H1 (cell line): ENCODE data around the gene UFSP1. TPM values are rescaled to one million over a fixed set of nuclear protein-coding genes. Genes with fewer than 3 reads are reported as not detected.
A peak's percentile ranks its signal among the peaks of the same experiment; 100 is the strongest.

Experiments used
- CTCF ChIA-PET: fragments of 300-600 bp; sonication (Branson Sonifier 250); formaldehyde crosslinking; loops from one replicate; lab custom pipeline; 2021; ENCODE audit not compliant: partially characterized antibody; lab: Charles Lee
- POLR2A ChIA-PET: fragments of 300-600 bp; sonication (Branson Sonifier 250); formaldehyde crosslinking; loops from one replicate; lab custom pipeline; 2021; ENCODE audit warnings: inconsistent platforms; ENCODE audit not compliant: partially characterized antibody; lab: Charles Lee
- DNase-seq, 2 experiments: peaks; one replicate each; pipeline versions ENCODE4 v3.0.0 to v3.0.0-alpha.2; 2010 to 2022; ENCODE audit warnings: low spot score in 2 of 2, low read depth in 1 of 2, mixed read lengths in 1 of 2
- FAIRE-seq: peaks from 2 replicates; lab custom pipeline; 2011; peaks lifted over from hg19 to GRCh38; lab: Jason Lieb, UNC
- H2AFZ ChIP-seq: 2 replicates; pipeline ENCODE4 v1.8.1; 2012; ENCODE audit warnings: low read length, inconsistent platforms
- H2AK5ac ChIP-seq: 2 replicates; pipeline ENCODE4 v1.6.1; 2013; ENCODE audit warnings: low read depth, low read length
- H2BK120ac ChIP-seq: replicated peaks from 2 replicates; pipeline ENCODE3; 2013; ENCODE audit warnings: low read depth, low read length, inconsistent platforms
- H2BK12ac ChIP-seq: 2 replicates; pipeline ENCODE4 v1.6.1; 2013; ENCODE audit warnings: low read depth, low read length
- H2BK15ac ChIP-seq: 2 replicates; pipeline ENCODE4 v1.6.1; 2013; ENCODE audit warnings: low read length
- H2BK20ac ChIP-seq: 2 replicates; pipeline ENCODE4 v1.6.1; 2013; ENCODE audit warnings: low read length
- H2BK5ac ChIP-seq: 2 replicates; pipeline ENCODE4 v1.6.1; 2013; ENCODE audit warnings: low read depth, low read length
- H3K14ac ChIP-seq: 2 replicates; pipeline ENCODE4 v1.6.1; 2013; ENCODE audit warnings: inconsistent platforms; ENCODE audit not compliant: insufficient read length
- H3K18ac ChIP-seq: 2 replicates; pipeline ENCODE4 v1.6.1; 2013; ENCODE audit warnings: low read length; ENCODE audit errors: extremely low read depth
- H3K23ac ChIP-seq: 2 replicates; pipeline ENCODE4 v1.6.1; 2013; ENCODE audit warnings: inconsistent platforms; ENCODE audit not compliant: insufficient read length
- H3K23me2 ChIP-seq: 2 replicates; pipeline ENCODE4 v1.6.1; 2013; ENCODE audit warnings: low read depth, low read length
- H3K27ac ChIP-seq: 2 replicates; pipeline ENCODE4 v1.6.1; 2011; ENCODE audit warnings: low read depth, low read length, inconsistent platforms
- H3K27me3 ChIP-seq, 4 experiments: replicated peaks in 1 of 4; 1 replicate in 1 of 4; 2 replicates in 3 of 4; pipeline versions ENCODE4 v1.6.1 to v1.8.1; 2011 to 2013; ENCODE audit warnings: low read length in 3 of 4, mild to moderate bottlenecking in 3 of 4, inconsistent platforms in 2 of 4, mixed read lengths in 2 of 4, moderate library complexity in 1 of 4; ENCODE audit not compliant: control insufficient read depth in 3 of 4, insufficient read depth in 3 of 4; ENCODE audit errors: extremely low read depth in 1 of 4
- H3K36me3 ChIP-seq, 4 experiments: 2 replicates each; pipeline versions ENCODE4 v1.6.1 to v1.8.1; 2011 to 2013; ENCODE audit warnings: mild to moderate bottlenecking in 4 of 4, low read length in 3 of 4, moderate library complexity in 2 of 4, control low read depth in 1 of 4, inconsistent platforms in 1 of 4; ENCODE audit not compliant: insufficient read depth in 4 of 4, control insufficient read depth in 2 of 4
- H3K4ac ChIP-seq: replicated peaks from 2 replicates; pipeline ENCODE3; 2013; ENCODE audit warnings: low read length, low read depth, mixed read lengths, inconsistent platforms; ENCODE audit not compliant: insufficient read length
- H3K4me1 ChIP-seq, 4 experiments: replicated peaks in 1 of 4; 1 replicate in 1 of 4; 2 replicates in 3 of 4; pipeline versions ENCODE4 v1.6.1 to v1.8.1; 2011 to 2013; ENCODE audit warnings: low read length in 3 of 4, inconsistent platforms in 2 of 4, mixed read lengths in 1 of 4; ENCODE audit not compliant: insufficient read depth in 4 of 4, control insufficient read depth in 3 of 4
- H3K4me2 ChIP-seq, 2 experiments: 2 replicates each; pipeline versions ENCODE4 v1.6.1 to v1.8.1; 2011 to 2013; ENCODE audit warnings: low read depth in 2 of 2, low read length in 2 of 2, control low read depth in 1 of 2, inconsistent platforms in 1 of 2, mild to moderate bottlenecking in 1 of 2; ENCODE audit not compliant: insufficient read depth in 1 of 2
- H3K4me3 ChIP-seq, 4 experiments: fragments of 200-600, 300-600 bp in 1 of 4; sonication (generic), shearing (Covaris generic), sonication (Bioruptor Twin) in 1 of 4; 2 replicates each; pipeline versions ENCODE4 v1.5.1 to v1.8.1; 2011 to 2016; ENCODE audit warnings: low read length in 4 of 4, low read depth in 3 of 4, control low read depth in 2 of 4, inconsistent platforms in 2 of 4, mild to moderate bottlenecking in 2 of 4, mixed read lengths in 1 of 4, moderate library complexity in 1 of 4; ENCODE audit not compliant: insufficient read depth in 2 of 4; ENCODE audit errors: extremely low read depth in 1 of 4
- H3K56ac ChIP-seq: replicated peaks from 2 replicates; pipeline ENCODE3; 2013; ENCODE audit warnings: low read depth, mild to moderate bottlenecking, mixed read lengths, low read length, inconsistent platforms; ENCODE audit not compliant: insufficient read length
- H3K79me1 ChIP-seq: 2 replicates; pipeline ENCODE4 v1.6.1; 2013; ENCODE audit warnings: low read depth, low read length, control low read depth
- H3K79me2 ChIP-seq, 2 experiments: 2 replicates each; pipeline versions ENCODE4 v1.6.1 to v1.8.1; 2012 to 2013; ENCODE audit warnings: low read length in 2 of 2, mild to moderate bottlenecking in 2 of 2, inconsistent platforms in 1 of 2; ENCODE audit not compliant: insufficient read depth in 2 of 2, control insufficient read depth in 1 of 2
- H3K9ac ChIP-seq, 4 experiments: replicated peaks in 1 of 4; 1 replicate in 1 of 4; 2 replicates in 3 of 4; pipeline versions ENCODE4 v1.6.1 to v1.8.1; 2011 to 2013; ENCODE audit warnings: low read depth in 3 of 4, low read length in 3 of 4, control low read depth in 2 of 4, mild to moderate bottlenecking in 2 of 4, moderate library complexity in 2 of 4, inconsistent platforms in 1 of 4; ENCODE audit errors: extremely low read depth in 1 of 4
- H3K9me3 ChIP-seq, 2 experiments: 2 replicates each; pipeline versions ENCODE4 v1.6.1 to v1.8.1; 2012 to 2013; ENCODE audit warnings: mild to moderate bottlenecking in 2 of 2, moderate library complexity in 2 of 2, control low read depth in 1 of 2, inconsistent platforms in 1 of 2, low read depth in 1 of 2, low read length in 1 of 2, mixed read lengths in 1 of 2; ENCODE audit not compliant: insufficient read depth in 2 of 2
- H4K20me1 ChIP-seq, 2 experiments: replicated peaks in 1 of 2; 2 replicates each; pipeline versions ENCODE3 to v1.8.1; 2011 to 2013; ENCODE audit warnings: inconsistent platforms in 2 of 2, low read length in 2 of 2, mild to moderate bottlenecking in 1 of 2; ENCODE audit not compliant: insufficient read depth in 2 of 2, control insufficient read depth in 1 of 2
- H4K5ac ChIP-seq: 2 replicates; pipeline ENCODE4 v1.6.1; 2013; ENCODE audit warnings: low read length, low read depth, mixed read lengths, inconsistent platforms; ENCODE audit not compliant: insufficient read length
- H4K8ac ChIP-seq: 2 replicates; pipeline ENCODE4 v1.8.0; 2013; ENCODE audit warnings: mild to moderate bottlenecking, moderate library complexity, low read length, inconsistent platforms; ENCODE audit not compliant: insufficient read depth; ENCODE audit errors: extremely low read depth
- H4K91ac ChIP-seq: replicated peaks from 2 replicates; pipeline ENCODE3; 2013; ENCODE audit warnings: low read length, mixed read lengths, inconsistent platforms; ENCODE audit not compliant: insufficient read length
- CTBP2 ChIP-seq: IDR thresholded peaks from 2 replicates; pipeline ENCODE4 v1.7.0; 2011; ENCODE audit warnings: borderline replicate concordance, mild to moderate bottlenecking, moderate library complexity, mixed read lengths, low read length; ENCODE audit not compliant: insufficient read depth, insufficient read length
- KDM1A ChIP-seq: fragments of 200-600, 300-600 bp; sonication (generic); IDR thresholded peaks from 2 replicates; pipeline ENCODE4 v1.7.1; 2016; ENCODE audit warnings: mild to moderate bottlenecking, low read length, borderline replicate concordance
- WGBS, 2 experiments: shearing (Covaris generic) in 1 of 2; methylation state at CpG; one replicate each; pipeline versions ENCODE4 v1.1.6 to v1.1.7; 2013 to 2015; ENCODE audit warnings: low lambda C conversion rate in 2 of 2, mixed read lengths in 2 of 2, inconsistent platforms in 1 of 2, low coverage in 1 of 2, missing lambda C conversion rate in 1 of 2; ENCODE audit not compliant: insufficient replicate concordance in 2 of 2, insufficient coverage in 1 of 2, insufficient read length in 1 of 2; ENCODE audit errors: extremely low coverage in 1 of 2, missing lambda C conversion rate in 1 of 2; 5-methylcytosine and 5-hydroxymethylcytosine counted together
- polyA plus RNA-seq, 7 experiments: library from polyadenylated mRNA; depleted of rRNA in 3 of 7; stranded (reverse) in 5 of 7; unstranded in 2 of 7; fragments of >200 nt in 5 of 7; fragments of 200-250 nt in 2 of 7; gene quantifications; 1 replicate in 5 of 7; 2 replicates in 1 of 7; 4 replicates in 1 of 7; pipeline versions ENCODE4 v1.2.1 to v1.2.3, GENCODE V29; 2011 to 2013; ENCODE audit warnings: missing spikeins in 2 of 7, mixed read lengths in 2 of 7
- total RNA-seq: library from RNA; stranded (reverse); fragmentation: NEBNext Ultra II Directional; extraction: Animal tissue kit (Norgen Biotek cat#: 25700); gene quantifications from 2 replicates; pipeline ENCODE4 v1.2.1, GENCODE V29; 2021

The UFSP1 gene
- total and polyA plus RNA-seq, 2 of the 8 experiments (the other 6 are each of a cell fraction or from before 2014, with no cell fraction given) = 1.6 to 4.3 TPM

DNA sequence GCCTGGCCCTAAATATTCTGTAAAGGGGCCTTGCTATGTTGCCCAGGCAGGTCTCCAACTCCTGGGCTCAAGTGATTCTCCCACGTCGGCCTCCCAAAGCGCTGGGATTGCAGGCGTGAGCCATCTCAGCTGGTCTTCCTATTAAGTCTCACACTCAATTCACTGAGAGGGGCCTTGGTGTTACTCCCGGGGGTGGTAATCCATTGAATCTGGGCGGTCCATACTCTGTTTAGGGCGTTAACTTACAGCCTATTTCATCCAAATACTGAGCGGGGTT is 15.3 kb downstream of the UFSP1 start:
- Histone ChIP-seq H2AFZ (no peak overlapping the region), H4K20me1 (peaks cover 6 to 10% of the 10 kb centered on the region in 2 experiments), H4K5ac (peak overlapping the region; percentile 86), H3K79me1 (peaks cover 4% of the 10 kb centered on the region), H3K27ac (peak overlapping the region; percentile 93), H2AK5ac (peak overlapping the region; percentile 33; the same call in 1 of the 2 replicates), H4K8ac (peak overlapping the region; percentile 96), H3K9ac (peak overlapping the region in 3 of 4 experiments; percentile 93 to 95 (median 95); a peak in 6 of 7 replicates), H3K23me2 (peaks cover 8% of the 10 kb centered on the region), H4K91ac (peak overlapping the region; percentile 58), H2BK20ac (no peak overlapping the region), H3K4me1 (peaks cover 0 to 9% (median 1%) of the 10 kb centered on the region in 4 experiments; a peak in 3 of 7 replicates), H3K23ac (no peak overlapping the region), H3K79me2 (peaks cover 27 to 41% of the 10 kb centered on the region in 2 experiments), H3K27me3 (no peaks in the 10 kb centered on the region), H2BK15ac (peak overlapping the region; percentile 9; the same call in 1 of the 2 replicates), H2BK120ac (no peak overlapping the region), H3K4ac (peak overlapping the region; percentile 5)
- POLR2A ChIA-PET = interaction anchor here (1.2 to 15.1 kb wide), 5 partner anchors 13 to 185 kb away, joined by 4 to 313 read pairs (median 6); partner anchors contain the start of genes SLC12A9 and UFSP1
- 72% methylated on average over 8 of the region's 8 CpGs; no CpG with 5 or more reads in 1 of the 2 experiments for WGBS, 2 experiments
- no peak for DNase-seq
- TF ChIP-seq CTBP2 = no peak
- 0 out of 2 replicates have a peak, but pooled peaks have one; percentile 4 for TF ChIP-seq KDM1A
- TF ChIP-seq, all 59 proteins: peak for 1
- H3K4me3 ChIP-seq = peak overlapping the region; percentile 81 to 93 (median 91)
- H3K18ac ChIP-seq = no peak overlapping the region
- CTCF ChIA-PET = no interaction called here
- H3K9me3 ChIP-seq = no peaks in the 10 kb centered on the region
- H3K36me3 ChIP-seq = peaks cover 24 to 58% (median 36%) of the 10 kb centered on the region in 4 experiments
- H3K4me2 ChIP-seq = peak overlapping the region; percentile 67 to 82
- no peak for FAIRE-seq
- no peak overlapping the region for H3K14ac ChIP-seq
- no peak overlapping the region for H3K56ac ChIP-seq
- H2BK12ac ChIP-seq = peak overlapping the region; percentile 75; the same call in 1 of the 2 replicates
- H2BK5ac ChIP-seq = peak overlapping the region; percentile 92
